Activated naive CD4-positive, alpha-beta T cell treated with anti-CD3 and anti-CD28 coated beads, Interleukin-2, amount 50 U/mL, for 24 hours (primary cell): ENCODE data around the gene PTPN11.
"Not testable (repeated sequence)": the region's sequence is repeated elsewhere in the genome, so short reads cannot be mapped to it uniquely, and the experiment has no call there.

Source experiments
- H3K27ac Mint-ChIP-seq: one replicate; pipeline ENCODE4 v1.8.0; 2021; ENCODE audit warnings: mild to moderate bottlenecking, mixed read lengths
- H3K27me3 Mint-ChIP-seq: one replicate; pipeline ENCODE4 v1.8.0; 2021; ENCODE audit warnings: mixed read lengths
- H3K36me3 Mint-ChIP-seq: one replicate; pipeline ENCODE4 v1.8.0; 2021; ENCODE audit warnings: mixed read lengths
- H3K4me1 Mint-ChIP-seq: one replicate; pipeline ENCODE4 v1.8.0; 2021; ENCODE audit warnings: mixed read lengths
- H3K4me3 Mint-ChIP-seq: one replicate; pipeline ENCODE4 v1.8.0; 2021; ENCODE audit warnings: mild to moderate bottlenecking, mixed read lengths
- H3K9me3 Mint-ChIP-seq: one replicate; pipeline ENCODE4 v1.8.0; 2021; ENCODE audit warnings: mixed read lengths

PTPN11 gene

GRCh38 chr12:112425582-112426382 is 7.0 kb downstream of the PTPN11 start:
- peaks cover 48% of the 10 kb centered on the region for H3K4me1 Mint-ChIP-seq
- H3K9me3 Mint-ChIP-seq = no peaks in the 10 kb centered on the region
- H3K36me3 Mint-ChIP-seq = peaks cover 2% of the 10 kb centered on the region
- H3K4me3 Mint-ChIP-seq = no peak overlapping the region
- no peak overlapping the region for H3K27ac Mint-ChIP-seq
- H3K27me3 Mint-ChIP-seq = no peaks in the 10 kb centered on the region

- Mint-ChIP-seq H3K4me3 (no peak overlapping the region), H3K4me1 (peaks cover 46% of the 10 kb centered on the region)
Observed at GRCh38 chr12:112427760-112428159, 9.0 kb downstream of the PTPN11 start.

GRCh38 chr12:112430929-112431328 is 12.2 kb downstream of the PTPN11 start:
- no peaks in the 10 kb centered on the region for H3K27me3 Mint-ChIP-seq
- H3K27ac Mint-ChIP-seq = peak overlapping the region; percentile 87
- peaks cover 7% of the 10 kb centered on the region for H3K36me3 Mint-ChIP-seq
- H3K4me3 Mint-ChIP-seq = peak overlapping the region; percentile 58
- no peaks in the 10 kb centered on the region for H3K9me3 Mint-ChIP-seq
- H3K4me1 Mint-ChIP-seq = peaks cover 37% of the 10 kb centered on the region

More at GRCh38 chr12:112427760-112428159, 9.0 kb downstream of the PTPN11 start:
- Mint-ChIP-seq H3K9me3 (no peaks in the 10 kb centered on the region), H3K27me3 (no peaks in the 10 kb centered on the region), H3K27ac (no peak overlapping the region), H3K36me3 (peaks cover 7% of the 10 kb centered on the region)

- H3K4me3 Mint-ChIP-seq = no peak overlapping the region
- H3K9me3 Mint-ChIP-seq = no peaks in the 10 kb centered on the region
- H3K4me1 Mint-ChIP-seq = peaks cover 43% of the 10 kb centered on the region
- H3K27me3 Mint-ChIP-seq = no peaks in the 10 kb centered on the region
- H3K36me3 Mint-ChIP-seq = peaks cover 7% of the 10 kb centered on the region
- peak overlapping the region; percentile 87 for H3K27ac Mint-ChIP-seq
Observed at GRCh38 chr12:112431965-112432364, 13.2 kb downstream of the PTPN11 start.

GRCh38 chr12:112433551-112433950 is 14.8 kb downstream of the PTPN11 start:
- peaks cover 7% of the 10 kb centered on the region for H3K36me3 Mint-ChIP-seq
- no peak overlapping the region for H3K27ac Mint-ChIP-seq
- no peaks in the 10 kb centered on the region for H3K9me3 Mint-ChIP-seq
- no peak overlapping the region for H3K4me3 Mint-ChIP-seq
- H3K4me1 Mint-ChIP-seq = peaks cover 45% of the 10 kb centered on the region
- no peaks in the 10 kb centered on the region for H3K27me3 Mint-ChIP-seq

GRCh38 chr12:112438645-112439044 is 19.9 kb downstream of the PTPN11 start:
- H3K9me3 Mint-ChIP-seq, H3K36me3 Mint-ChIP-seq, H3K27me3 Mint-ChIP-seq, H3K27ac Mint-ChIP-seq, H3K4me3 Mint-ChIP-seq: not testable (repeated sequence)
- peaks cover 30% of the 10 kb centered on the region for H3K4me1 Mint-ChIP-seq

GRCh38 chr12:112439769-112440168 is 21.0 kb downstream of the PTPN11 start:
- Mint-ChIP-seq H3K27me3 (no peaks in the 10 kb centered on the region), H3K27ac (no peak overlapping the region), H3K36me3 (no peaks in the 10 kb centered on the region), H3K4me1 (peaks cover 27% of the 10 kb centered on the region), H3K4me3 (no peak overlapping the region), H3K9me3 (no peaks in the 10 kb centered on the region)

GRCh38 chr12:112440653-112441052 is 21.9 kb downstream of the PTPN11 start:
- not testable (repeated sequence) for H3K4me3 Mint-ChIP-seq, H3K27ac Mint-ChIP-seq, H3K36me3 Mint-ChIP-seq, H3K27me3 Mint-ChIP-seq, H3K9me3 Mint-ChIP-seq
- peaks cover 19% of the 10 kb centered on the region for H3K4me1 Mint-ChIP-seq

GRCh38 chr12:112443916-112444315 is 25.2 kb downstream of the PTPN11 start:
- peaks cover 15% of the 10 kb centered on the region for H3K4me1 Mint-ChIP-seq
- H3K27me3 Mint-ChIP-seq = no peaks in the 10 kb centered on the region
- no peaks in the 10 kb centered on the region for H3K9me3 Mint-ChIP-seq
- no peak overlapping the region for H3K27ac Mint-ChIP-seq
- H3K4me3 Mint-ChIP-seq = no peak overlapping the region
- H3K36me3 Mint-ChIP-seq = peaks cover 5% of the 10 kb centered on the region

- Mint-ChIP-seq H3K36me3 (peaks cover 9% of the 10 kb centered on the region), H3K4me1 (peaks cover 12% of the 10 kb centered on the region), H3K27ac (peak overlapping the region; percentile 72), H3K4me3 (no peak overlapping the region), H3K9me3 (no peaks in the 10 kb centered on the region), H3K27me3 (no peaks in the 10 kb centered on the region)
Observed at GRCh38 chr12:112446008-112446725, 27.4 kb downstream of the PTPN11 start.

GRCh38 chr12:112447106-112447505 is 28.4 kb downstream of the PTPN11 start:
- Mint-ChIP-seq H3K9me3 (no peaks in the 10 kb centered on the region), H3K4me1 (peaks cover 12% of the 10 kb centered on the region), H3K36me3 (peaks cover 9% of the 10 kb centered on the region), H3K27me3 (no peaks in the 10 kb centered on the region), H3K4me3 (no peak overlapping the region), H3K27ac (no peak overlapping the region)

- H3K9me3 Mint-ChIP-seq, H3K27me3 Mint-ChIP-seq, H3K4me3 Mint-ChIP-seq, H3K27ac Mint-ChIP-seq: not testable (repeated sequence)
- Mint-ChIP-seq H3K4me1 (peaks cover 12% of the 10 kb centered on the region), H3K36me3 (peaks cover 12% of the 10 kb centered on the region)
Observed at GRCh38 chr12:112448165-112448564, 29.4 kb downstream of the PTPN11 start.

- no peak overlapping the region for H3K27ac Mint-ChIP-seq
- no peaks in the 10 kb centered on the region for H3K27me3 Mint-ChIP-seq
- no peak overlapping the region for H3K4me3 Mint-ChIP-seq
- peaks cover 16% of the 10 kb centered on the region for H3K36me3 Mint-ChIP-seq
- H3K4me1 Mint-ChIP-seq = peaks cover 12% of the 10 kb centered on the region
- no peaks in the 10 kb centered on the region for H3K9me3 Mint-ChIP-seq
Observed at GRCh38 chr12:112450725-112451124, 32.0 kb downstream of the PTPN11 start.

GRCh38 chr12:112456029-112456428 is 37.3 kb downstream of the PTPN11 start:
- Mint-ChIP-seq H3K4me1 (no peaks in the 10 kb centered on the region), H3K27ac (no peak overlapping the region), H3K4me3 (no peak overlapping the region), H3K9me3 (no peaks in the 10 kb centered on the region), H3K27me3 (no peaks in the 10 kb centered on the region), H3K36me3 (peaks cover 26% of the 10 kb centered on the region)

GRCh38 chr12:112457142-112457541 is 38.4 kb downstream of the PTPN11 start:
- H3K27me3 Mint-ChIP-seq, H3K9me3 Mint-ChIP-seq, H3K27ac Mint-ChIP-seq, H3K4me3 Mint-ChIP-seq, H3K4me1 Mint-ChIP-seq: not testable (repeated sequence)
- peaks cover 31% of the 10 kb centered on the region for H3K36me3 Mint-ChIP-seq

- H3K36me3 Mint-ChIP-seq = peaks cover 27% of the 10 kb centered on the region
- H3K27me3 Mint-ChIP-seq = no peaks in the 10 kb centered on the region
- no peak overlapping the region for H3K27ac Mint-ChIP-seq
- H3K9me3 Mint-ChIP-seq = no peaks in the 10 kb centered on the region
- no peaks in the 10 kb centered on the region for H3K4me1 Mint-ChIP-seq
- H3K4me3 Mint-ChIP-seq = no peak overlapping the region
Observed at GRCh38 chr12:112458330-112458729, 39.6 kb downstream of the PTPN11 start.
